ENCODE data around the gene LTB.
"Not testable (repeated sequence)": the region's sequence is repeated elsewhere in the genome, so short reads cannot be mapped to it uniquely, and the experiment has no call there.

The LTB gene

DNA sequence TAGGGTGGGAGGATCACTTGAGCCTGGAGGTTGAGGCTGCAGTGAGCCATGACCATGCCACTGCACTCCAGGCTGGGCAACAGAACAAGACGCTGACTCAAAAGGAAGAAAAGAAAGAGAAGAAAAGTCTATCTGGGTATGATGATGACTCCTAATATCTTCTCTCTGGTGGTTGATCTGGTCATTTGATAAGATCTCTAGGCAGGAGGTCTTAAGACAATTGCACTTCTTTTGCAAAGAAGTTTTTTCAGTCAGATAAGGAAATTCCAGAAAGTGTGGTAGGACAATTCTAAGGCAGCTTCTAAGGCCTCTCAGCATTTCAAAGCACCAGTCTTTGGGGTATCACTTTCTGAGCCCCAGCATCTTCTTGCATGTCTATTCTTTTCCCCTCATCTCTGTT, 25.1 kb upstream of the LTB start:
- no peak for DNase-seq

DNA sequence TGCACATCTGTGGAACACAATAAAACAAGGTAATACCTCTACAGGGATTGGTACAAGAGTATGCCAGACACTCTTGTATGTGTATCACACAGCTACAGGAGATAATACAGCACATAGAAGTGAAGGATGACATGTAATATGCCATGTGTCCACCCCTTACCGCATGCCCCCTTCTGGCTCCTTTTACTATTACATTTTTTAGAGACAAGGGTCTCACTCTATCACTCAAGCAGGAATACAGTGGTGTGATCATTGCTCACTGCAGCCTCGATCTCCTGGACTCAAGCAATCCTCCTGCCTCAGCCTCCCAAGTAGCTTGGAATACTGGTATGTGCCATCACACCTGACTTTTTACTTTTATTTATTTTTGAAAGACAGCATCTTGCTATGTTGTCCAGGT, 14.8 kb upstream of the LTB start:
- DNase-seq: peak in 1 of 2 experiments; percentile 36

DNA sequence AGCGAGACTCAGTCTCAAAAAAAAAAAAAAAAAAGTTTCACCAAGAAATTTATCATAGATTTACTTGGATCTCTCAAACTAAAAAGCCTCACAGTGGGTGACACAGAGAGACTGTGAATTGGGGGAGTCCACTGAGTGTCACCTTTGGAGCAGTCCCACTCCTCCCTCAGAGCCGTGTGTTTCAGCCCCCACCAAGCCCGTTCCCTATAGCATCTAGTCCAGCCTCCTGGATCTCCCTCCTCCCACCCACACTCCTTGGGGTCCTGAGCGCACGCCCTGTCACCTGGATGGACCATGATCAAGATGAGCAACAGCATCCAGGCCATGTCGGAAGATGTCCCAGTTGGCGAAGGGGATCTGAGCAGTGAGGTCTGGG, 10.2 kb upstream of the LTB start:
- DNase-seq: no peak

DNA sequence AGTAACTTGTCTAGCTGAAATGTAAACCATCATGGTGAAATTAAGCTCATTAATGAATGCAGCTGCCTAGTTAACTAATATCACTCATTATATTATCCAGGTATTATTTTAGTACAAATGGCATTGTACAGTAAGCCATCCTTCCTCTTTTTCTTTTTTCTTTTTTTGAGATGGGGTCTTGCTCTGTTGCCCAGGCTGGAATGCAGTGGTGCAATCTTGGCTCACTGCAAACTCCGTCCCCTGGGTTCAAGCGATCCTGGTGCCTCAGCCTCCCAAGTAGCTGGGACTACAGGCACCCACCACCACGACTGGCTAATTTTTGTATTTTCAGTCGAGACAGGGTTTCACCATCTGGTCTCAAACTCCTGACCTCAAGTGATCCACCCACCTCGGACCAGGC, 8.5 kb upstream of the LTB start:
- not testable (repeated sequence) for DNase-seq

DNA sequence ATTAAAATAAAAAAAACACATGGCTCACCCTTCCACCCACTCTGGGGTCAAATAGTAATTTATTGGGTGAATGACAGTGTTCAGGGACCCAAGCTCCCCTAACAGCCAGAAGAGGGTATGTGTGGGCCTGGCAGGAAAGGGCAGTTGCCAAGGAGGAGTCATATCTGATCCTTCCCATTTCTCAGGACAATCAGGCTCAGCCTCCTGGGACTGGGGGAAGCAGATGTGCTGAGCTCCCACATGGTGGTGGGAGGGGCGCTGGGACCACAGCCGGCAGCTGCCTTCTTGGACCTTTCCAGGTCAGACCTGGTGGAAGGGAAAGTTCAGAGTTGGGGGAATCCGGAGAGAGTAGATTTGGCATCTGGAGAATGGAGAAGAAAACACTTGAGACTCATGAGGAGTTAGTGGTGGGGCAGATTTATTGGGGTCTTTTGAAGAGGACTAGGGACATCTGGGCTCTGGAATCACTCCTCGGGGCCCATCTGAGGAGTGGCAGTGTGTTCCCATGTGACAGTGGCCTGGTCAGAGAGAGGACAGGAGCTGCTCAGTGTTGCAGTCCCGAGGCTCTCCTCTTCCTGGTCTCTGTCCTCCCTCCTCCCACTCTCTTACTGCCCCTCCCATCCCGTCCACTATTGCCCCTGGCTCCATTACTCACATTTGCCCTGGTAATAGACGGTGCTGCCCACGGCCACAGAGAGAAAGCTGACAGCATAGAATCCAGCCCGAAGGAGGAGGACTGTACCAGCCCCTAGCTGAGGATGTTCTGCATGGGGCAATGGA, 6.8 kb upstream of the LTB start:
- no peak for DNase-seq

DNA sequence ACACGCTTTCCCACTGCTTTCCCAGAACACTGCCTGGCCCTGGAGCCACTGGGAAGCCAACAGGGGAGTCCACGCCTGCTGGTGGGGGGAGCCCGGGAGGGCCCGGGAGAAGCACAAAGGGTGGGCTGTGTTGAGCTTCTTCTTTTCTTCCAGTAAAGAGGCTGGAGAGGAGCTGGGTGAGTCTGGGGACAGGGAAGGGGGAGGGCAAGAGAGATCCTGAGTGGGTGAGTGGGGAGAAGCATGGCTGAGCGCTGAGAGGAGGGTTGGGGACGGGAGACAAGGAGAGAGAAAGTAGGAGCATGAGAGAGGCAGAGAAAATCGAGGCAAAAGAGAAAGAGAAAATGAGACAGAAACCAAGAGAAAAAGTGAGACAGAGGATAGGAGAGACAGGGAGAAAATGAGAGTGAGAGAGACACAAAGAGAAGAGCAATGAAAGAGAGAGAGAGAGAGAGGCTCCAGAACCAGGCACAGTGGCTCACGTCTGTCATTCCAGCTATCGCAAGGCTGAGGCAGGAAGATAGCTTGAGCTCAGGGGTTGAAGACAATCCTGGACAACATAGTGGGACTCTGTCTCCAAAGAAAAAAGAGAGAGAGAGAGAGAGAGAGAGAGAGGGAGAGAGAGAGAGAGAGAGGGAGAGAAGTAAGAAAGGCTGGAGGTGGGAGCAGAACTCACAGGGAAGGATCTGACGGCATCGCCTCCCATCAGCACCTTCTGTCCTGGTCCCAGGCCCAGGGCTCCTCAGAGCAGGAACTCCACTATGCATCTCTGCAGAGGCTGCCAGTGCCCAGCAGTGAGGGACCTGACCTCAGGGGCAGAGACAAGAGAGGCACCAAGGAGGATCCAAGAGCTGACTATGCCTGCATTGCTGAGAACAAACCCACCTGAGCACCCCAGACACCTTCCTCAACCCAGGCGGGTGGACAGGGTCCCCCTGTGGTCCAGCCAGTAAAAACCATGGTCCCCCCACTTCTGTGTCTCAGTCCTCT, 5.9 kb upstream of the LTB start:
- DNase-seq: no peak

DNA sequence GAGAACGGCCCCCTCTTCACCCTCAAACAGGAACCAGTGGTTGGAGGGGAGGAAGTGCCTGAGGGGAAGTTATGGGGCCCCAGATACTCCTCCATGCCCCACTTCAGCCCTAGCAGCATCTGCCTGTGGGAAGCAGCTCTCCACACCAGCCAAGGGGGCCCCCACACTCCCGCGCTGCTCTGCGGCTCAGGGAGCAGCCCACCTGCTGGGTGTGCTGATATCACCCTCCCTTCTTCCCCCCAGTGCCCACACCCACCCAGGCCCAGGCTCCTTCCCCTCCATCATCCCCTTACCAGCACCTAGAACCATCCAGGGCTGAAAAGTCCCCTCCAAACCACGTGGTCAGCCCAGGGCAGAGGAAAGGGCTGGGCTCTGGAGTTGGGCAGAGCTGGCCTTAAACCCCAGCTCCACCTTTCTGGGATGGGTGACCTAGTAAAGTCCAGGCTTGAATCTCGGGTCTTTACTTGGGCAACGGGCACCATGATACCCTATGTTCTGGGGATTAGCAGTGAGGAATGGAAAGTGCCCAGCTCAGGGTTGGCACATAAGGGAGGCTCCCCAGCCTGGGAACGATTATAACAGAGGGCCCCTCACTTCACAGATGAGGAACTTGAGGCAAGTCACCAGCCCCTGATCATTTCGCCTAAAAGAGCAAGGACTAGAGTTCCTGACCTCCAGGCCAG, 4.5 kb upstream of the LTB start:
- no peak for DNase-seq

DNA sequence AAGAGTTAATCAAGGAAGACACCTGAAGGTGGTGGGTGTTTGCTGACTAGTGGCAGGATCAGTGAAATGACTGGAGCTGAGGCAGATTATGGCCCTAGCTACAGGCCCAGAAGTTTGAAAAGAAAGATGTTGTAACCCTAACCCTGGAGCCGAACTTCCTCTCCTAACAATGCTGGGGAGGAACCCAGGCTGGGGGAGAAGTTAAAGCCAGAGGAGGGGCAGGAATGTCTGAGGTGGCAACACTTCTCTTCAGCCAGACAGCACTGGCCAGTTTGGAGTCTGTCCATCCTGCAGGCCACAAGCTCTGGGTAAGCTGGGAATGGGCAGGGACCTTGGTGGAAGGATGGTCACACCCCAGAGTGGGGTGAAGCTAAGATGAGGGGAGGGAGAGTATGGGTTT, 3.8 kb upstream of the LTB start, which contains the start of gene LST1:
Gene LST1, plus strand, starts transcription at position 270 of the 400 bp plus-strand sequence. CDS start 1,023 bp downstream, outside the sequence.
- no peak for DNase-seq

DNA sequence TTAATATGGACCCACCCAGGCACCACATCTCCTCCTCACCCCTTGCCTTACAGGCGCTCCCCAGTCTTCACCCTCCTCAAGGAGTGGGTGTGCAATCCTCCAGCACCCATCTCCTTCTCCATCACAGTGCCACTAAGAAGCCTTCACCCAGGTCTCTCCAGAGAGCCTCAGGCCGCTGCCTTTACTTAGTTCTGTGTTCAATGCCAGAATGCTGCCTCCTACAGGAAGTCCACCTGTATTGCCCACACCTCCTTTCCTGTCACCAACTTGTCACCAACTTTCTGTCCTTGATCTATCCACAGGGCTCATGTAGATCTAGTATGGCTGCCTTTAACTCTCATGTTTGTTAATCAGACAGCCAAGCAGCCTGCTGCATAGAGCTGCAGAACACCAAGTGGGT, 3.3 kb upstream of the LTB start:
- no peak for DNase-seq

DNA sequence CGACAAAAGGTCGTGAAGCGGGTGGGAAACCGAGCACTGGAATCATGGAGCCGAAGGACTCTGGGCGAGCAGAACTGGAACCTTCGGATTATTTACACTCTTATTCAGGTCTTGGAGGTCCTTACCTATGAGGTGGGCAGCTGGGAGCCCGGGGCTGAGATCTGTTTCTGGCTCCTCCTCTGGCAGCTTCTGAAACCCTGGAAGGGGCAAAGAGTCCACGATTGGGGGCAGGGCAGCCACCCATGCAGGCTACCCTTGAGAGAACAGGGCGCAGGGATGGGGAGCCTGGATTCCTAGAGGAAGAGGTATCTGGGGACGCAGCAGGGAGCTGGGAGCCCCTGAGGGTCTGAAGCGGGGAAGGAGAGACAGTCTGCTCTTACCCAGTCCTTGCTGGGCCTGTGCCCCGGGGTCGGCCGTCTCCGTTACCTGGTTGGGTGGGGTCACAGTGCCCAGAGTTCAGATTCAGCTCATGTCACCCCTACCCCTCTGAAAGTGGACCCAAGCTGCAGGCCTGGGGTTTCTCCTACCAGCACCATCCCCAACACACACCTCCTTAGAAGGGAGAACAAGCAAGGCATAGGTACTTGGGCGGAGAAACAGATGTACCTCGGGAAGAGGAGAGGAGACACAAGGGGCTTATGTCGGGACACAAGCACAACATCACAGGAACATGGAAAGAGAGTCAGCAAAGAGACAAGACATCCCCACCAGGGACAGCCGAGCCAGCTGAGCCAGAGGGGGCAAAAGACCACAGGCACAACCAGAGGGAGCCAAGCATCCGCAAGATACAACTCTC, 592 bp downstream of the LTB start:
- DNase-seq: no peak

DNA sequence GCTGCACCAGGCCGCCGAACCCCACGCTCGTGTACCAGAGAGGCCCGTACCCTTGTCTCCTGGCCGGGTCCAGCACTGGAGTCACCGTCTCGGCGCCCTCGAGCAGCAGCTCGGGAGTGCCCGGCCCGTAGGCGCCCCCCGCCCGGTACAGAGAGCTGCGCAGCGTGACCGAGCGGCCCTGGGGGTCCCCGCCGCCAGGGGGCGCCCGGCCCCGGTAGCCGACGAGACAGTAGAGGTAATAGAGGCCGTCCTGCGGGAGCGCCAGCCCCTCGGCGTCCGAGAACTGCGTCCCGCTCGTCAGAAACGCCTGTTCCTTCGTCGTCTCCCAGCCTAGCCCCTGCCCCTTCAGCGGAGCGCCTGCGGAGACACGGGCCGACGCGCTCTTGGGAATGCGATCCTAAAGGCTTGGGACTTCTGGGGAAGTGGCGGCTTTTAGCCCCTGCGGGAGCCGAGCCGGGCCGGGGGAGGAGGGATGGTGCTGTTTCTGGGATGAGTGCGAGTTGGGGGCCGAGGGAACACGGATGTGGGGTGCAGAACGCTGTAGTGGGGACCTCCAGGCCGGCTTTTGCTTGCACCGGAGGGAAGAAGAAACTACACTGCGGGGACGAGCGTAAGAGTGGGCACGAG, 1.3 kb downstream of the LTB start:
- peak; percentile 38 to 84 for DNase-seq

DNA sequence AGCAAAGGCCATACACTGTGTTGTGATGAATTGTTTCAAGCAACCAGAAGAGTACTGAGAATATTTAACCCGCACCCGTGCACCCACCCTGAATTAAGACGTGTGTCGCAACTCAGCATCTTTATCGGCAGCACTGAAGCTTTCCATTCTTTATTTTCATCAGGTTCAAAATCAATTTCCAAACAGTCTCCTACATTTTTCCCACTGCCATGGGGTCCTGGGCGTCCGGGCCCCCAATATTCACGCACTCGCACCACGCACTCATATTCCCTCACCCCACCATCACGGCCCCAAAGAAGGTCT, 1.8 kb downstream of the LTB start:
- no peak for DNase-seq

DNA sequence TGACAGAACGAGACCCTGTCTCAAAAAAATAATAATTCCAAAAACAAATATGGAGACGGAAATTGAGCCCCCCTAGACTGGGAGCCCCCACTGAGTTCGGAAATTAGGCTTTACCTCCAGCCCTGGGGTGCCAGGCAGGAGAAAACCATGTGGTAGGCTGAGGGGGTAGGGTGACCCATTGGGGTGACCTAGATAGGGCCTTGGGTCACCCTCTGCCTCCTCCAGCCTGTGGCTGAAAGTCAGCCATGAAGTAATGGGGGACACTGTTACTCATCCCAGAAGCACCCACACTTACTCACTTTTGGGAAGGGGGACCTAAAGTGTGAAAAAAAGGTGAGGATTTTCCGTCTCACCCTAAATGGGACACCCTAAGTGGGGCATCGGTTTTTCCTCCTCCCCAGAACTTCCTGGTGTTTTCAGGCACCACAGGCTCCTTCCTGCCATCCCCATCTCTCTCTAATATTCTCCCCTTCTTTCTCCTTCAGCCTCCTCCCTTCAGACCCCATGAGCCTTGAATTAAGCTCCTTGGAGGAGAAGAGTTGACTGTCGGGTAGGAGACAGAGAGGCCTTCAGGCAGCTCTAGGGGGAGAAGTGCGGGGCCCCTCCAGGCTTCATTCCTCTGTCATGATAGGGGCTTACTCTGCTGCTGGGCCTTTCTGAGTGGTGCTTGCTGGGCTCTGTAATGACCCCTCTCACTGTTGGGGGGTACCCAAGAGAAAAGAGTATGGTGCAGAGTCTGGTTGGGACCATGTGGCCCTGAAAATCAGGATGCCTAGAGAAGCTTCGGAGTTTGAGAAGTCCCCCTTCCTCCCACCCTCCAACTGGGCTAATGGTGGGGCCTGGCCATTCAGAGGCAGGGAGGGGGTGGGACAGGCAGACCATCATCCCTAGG, 2.4 kb downstream of the LTB start:
- DNase-seq: no peak

DNA sequence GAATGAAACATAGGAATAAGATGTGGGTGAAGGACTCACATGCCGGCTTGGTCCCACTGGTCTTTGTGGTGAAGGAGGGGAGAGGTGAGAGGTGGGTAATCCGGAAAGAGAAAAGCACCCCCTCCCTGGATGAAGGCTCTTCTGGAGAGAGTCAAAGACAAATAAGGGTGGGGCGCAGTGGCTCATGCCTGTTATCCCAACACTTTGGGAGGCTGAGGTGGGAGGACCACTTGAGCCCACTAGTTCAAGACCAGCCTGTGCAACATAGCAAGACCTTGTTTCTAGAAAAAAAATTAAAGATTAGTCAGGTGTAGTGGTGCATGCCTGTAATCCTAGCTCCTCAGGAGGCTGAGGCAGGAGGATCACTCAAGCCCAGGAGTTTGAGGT, 3.1 kb downstream of the LTB start:
- no peak for DNase-seq

DNA sequence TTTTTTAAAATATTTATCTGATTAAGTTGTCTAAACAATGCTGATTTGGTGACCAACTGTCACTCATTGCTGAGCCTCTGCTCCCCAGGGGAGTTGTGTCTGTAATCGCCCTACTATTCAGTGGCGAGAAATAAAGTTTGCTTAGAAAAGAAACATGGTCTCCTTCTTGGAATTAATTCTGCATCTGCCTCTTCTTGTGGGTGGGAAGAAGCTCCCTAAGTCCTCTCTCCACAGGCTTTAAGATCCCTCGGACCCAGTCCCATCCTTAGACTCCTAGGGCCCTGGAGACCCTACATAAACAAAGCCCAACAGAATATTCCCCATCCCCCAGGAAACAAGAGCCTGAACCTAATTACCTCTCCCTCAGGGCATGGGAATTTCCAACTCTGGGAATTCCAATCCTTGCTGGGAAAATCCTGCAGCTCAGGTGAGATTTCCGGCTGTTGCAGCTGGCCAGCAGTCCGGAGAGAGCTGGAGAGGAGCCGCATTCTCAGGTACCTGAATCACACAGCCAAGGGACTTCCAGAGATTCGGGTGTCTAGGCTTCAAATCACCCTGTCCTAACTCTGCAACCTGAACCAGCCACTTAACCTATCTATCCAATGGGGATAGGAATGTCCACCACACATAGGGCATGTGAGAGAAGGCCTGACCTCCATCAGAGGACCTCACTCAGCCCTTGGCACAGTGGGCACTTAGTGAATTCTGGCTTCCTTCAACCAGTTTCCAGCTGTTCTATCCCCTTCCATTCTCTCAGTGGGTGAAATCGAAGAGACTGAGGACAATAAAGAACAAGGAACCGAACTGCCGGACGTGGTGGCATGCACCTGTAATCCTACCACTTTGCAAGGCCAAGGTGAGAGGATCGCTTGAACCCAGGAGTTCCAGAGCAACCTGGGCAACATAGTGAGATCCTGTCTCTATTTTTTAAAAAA, 3.8 kb downstream of the LTB start:
- DNase-seq: no peak

DNA sequence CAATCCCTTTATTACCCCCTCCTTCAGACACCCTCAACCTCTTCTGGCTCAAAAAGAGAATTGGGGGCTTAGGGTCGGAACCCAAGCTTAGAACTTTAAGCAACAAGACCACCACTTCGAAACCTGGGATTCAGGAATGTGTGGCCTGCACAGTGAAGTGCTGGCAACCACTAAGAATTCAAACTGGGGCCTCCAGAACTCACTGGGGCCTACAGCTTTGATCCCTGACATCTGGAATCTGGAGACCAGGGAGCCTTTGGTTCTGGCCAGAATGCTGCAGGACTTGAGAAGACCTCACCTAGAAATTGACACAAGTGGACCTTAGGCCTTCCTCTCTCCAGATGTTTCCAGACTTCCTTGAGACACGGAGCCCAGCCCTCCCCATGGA, 4.7 kb downstream of the LTB start:
- DNase-seq: no peak

DNA sequence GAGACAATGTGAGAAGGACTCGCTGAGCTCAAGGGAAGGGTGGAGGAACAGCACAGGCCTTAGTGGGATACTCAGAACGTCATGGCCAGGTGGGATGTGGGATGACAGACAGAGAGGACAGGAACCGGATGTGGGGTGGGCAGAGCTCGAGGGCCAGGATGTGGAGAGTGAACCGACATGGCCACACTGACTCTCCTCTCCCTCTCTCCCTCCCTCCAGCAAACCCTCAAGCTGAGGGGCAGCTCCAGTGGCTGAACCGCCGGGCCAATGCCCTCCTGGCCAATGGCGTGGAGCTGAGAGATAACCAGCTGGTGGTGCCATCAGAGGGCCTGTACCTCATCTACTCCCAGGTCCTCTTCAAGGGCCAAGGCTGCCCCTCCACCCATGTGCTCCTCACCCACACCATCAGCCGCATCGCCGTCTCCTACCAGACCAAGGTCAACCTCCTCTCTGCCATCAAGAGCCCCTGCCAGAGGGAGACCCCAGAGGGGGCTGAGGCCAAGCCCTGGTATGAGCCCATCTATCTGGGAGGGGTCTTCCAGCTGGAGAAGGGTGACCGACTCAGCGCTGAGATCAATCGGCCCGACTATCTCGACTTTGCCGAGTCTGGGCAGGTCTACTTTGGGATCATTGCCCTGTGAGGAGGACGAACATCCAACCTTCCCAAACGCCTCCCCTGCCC, 5.2 kb downstream of the LTB start:
- no peak for DNase-seq

DNA sequence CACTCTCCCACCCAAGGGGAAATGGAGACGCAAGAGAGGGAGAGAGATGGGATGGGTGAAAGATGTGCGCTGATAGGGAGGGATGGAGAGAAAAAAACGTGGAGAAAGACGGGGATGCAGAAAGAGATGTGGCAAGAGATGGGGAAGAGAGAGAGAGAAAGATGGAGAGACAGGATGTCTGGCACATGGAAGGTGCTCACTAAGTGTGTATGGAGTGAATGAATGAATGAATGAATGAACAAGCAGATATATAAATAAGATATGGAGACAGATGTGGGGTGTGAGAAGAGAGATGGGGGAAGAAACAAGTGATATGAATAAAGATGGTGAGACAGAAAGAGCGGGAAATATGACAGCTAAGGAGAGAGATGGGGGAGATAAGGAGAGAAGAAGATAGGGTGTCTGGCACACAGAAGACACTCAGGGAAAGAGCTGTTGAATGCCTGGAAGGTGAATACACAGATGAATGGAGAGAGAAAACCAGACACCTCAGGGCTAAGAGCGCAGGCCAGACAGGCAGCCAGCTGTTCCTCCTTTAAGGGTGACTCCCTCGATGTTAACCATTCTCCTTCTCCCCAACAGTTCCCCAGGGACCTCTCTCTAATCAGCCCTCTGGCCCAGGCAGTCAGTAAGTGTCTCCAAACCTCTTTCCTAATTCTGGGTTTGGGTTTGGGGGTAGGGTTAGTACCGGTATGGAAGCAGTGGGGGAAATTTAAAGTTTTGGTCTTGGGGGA, 6.1 kb downstream of the LTB start:
- no peak for DNase-seq

Measured in NCI-H446 (cell line).